Memory B cell (primary cell): ENCODE data around the gene ADGRE1.
"Not testable (repeated sequence)": the region's sequence is repeated elsewhere in the genome, so short reads cannot be mapped to it uniquely, and the experiment has no call there.

Experiments
- ATAC-seq: fragments of 150-1000 bp; cut with Tn5 transposase; 2 replicates; pipeline ENCODE4 v1.10.0; 2021; ENCODE audit warnings: low read depth, mild to moderate bottlenecking, moderate library complexity
- DNase-seq, 2 donors: peaks; one replicate each; pipeline ENCODE4 v3.0.0; 2022; ENCODE audit warnings: low spot score in 2 of 2
- H3K27ac Mint-ChIP-seq: one replicate; pipeline ENCODE4 v1.8.0; 2022; ENCODE audit warnings: mild to moderate bottlenecking, moderate library complexity, mixed read lengths
- H3K27me3 Mint-ChIP-seq: one replicate; pipeline ENCODE4 v1.8.0; 2022; ENCODE audit warnings: mixed read lengths
- H3K36me3 Mint-ChIP-seq: one replicate; pipeline ENCODE4 v1.8.0; 2022; ENCODE audit warnings: mild to moderate bottlenecking, mixed read lengths
- H3K4me1 Mint-ChIP-seq: one replicate; pipeline ENCODE4 v1.8.0; 2022; ENCODE audit warnings: mixed read lengths
- H3K4me3 Mint-ChIP-seq: one replicate; pipeline ENCODE4 v1.8.0; 2022; ENCODE audit warnings: mild to moderate bottlenecking, moderate library complexity, mixed read lengths
- H3K9me3 Mint-ChIP-seq: one replicate; pipeline ENCODE4 v1.8.0; 2022; ENCODE audit warnings: mixed read lengths

The ADGRE1 gene

DNA sequence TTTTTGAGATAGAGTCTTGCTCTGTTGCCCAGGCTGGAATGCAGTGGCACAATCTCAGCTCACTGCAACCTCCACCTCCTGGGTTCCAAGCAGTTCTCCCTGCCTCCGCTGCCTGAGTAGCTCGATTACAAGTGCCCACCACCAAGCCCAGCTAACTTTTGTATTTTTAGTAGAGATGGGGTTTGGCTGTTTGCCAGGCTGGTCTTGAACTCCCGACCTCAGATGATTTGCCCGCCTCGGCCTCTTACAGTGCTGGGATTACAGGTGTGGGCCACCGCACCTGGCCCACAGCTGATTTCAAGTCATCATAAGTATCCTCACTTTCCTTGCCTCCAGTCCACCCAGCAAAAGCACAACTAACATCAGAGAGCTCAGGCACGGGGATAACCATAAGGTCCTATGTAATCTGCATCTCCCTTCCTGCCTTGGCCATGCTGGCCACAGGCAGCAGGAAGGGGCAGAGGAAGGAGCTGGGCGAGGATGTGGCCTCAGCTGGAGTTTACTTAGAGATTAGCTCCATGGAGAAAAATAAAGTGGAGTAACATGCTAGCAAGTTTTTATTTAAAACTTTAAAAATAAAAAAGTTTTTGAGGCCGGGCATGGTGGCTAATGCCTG lies 22.9 kb upstream of the ADGRE1 start:
- Mint-ChIP-seq H3K27ac (no peak overlapping the region), H3K36me3 (no peaks in the 10 kb centered on the region), H3K4me3 (no peak overlapping the region), H3K9me3 (no peaks in the 10 kb centered on the region), H3K27me3 (peaks cover 10% of the 10 kb centered on the region), H3K4me1 (peaks cover 10% of the 10 kb centered on the region)
- DNase-seq (no peak), ATAC-seq (no peak)

DNA sequence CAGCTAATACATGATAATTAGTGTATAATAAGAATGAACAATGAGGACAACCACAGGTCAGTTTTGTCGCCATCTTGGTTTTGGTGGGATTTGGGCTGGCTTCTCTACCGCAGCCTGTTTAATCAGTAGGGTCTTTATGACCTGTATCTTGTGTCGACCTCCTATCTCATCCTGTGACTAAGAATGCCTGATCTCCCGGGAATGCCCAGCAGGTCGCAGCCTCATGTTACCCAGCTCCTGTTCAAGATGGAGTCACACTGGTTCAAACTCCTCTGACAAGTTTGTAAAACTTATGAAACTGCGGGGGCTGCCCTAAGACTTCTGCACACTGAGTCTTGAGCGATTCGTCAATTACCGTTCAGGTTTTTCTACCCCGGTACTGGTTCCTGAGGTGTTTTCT lies 21.5 kb upstream of the ADGRE1 start:
- peaks cover 10% of the 10 kb centered on the region for H3K4me1 Mint-ChIP-seq
- ATAC-seq (no peak), DNase-seq (no peak)
- H3K27ac Mint-ChIP-seq: no peak overlapping the region
- H3K9me3 Mint-ChIP-seq: no peaks in the 10 kb centered on the region
- H3K4me3 Mint-ChIP-seq: no peak overlapping the region
- no peaks in the 10 kb centered on the region for H3K36me3 Mint-ChIP-seq
- H3K27me3 Mint-ChIP-seq: peaks cover 10% of the 10 kb centered on the region

DNA sequence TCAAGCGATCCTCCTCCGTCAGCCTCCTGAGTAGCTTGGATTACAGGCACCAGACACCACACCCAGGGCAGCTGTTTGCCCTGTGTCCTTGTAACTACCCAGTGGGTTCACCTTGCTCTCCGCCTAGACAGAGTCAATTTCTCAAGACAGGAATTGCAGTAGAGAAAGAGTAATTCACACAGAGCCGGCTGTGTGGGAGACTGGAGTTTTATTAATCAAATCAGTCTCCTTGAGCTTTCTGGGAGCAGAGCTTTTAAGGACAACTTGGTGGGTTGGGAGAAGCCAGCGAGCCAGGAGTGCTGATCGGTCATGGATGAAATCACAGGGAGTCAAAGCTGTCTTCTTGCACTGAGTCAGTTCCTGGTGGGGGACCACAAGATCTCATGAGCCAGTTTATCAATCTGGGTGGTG lies 20.6 kb upstream of the ADGRE1 start:
- Mint-ChIP-seq H3K36me3 (peaks cover 2% of the 10 kb centered on the region), H3K4me3 (no peak overlapping the region), H3K4me1 (peaks cover 10% of the 10 kb centered on the region), H3K9me3 (no peaks in the 10 kb centered on the region), H3K27ac (no peak overlapping the region), H3K27me3 (peaks cover 10% of the 10 kb centered on the region)
- no peak for ATAC-seq
- no peak for DNase-seq

DNA sequence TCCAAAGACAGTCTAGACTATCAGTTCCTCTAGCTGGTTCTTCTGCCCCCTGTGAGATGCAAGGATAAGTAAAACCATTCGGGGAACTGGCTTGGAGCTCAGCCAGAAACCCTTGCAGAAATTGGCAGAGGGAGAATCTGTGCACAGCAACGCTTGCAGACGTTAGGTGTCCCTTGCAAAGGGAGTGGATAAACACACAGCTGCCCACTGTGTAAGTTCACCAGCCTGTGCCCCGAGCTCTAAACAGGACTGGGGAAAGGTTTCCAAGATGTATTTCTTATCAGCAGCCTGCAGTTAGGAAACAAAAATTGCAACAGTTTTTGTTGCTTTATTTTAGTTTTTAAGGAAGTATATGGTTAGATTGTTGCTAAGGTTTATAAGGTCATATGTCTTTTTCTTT lies 19.0 kb upstream of the ADGRE1 start:
- H3K9me3 Mint-ChIP-seq: no peaks in the 10 kb centered on the region
- no peak overlapping the region for H3K27ac Mint-ChIP-seq
- H3K4me1 Mint-ChIP-seq: peaks cover 3% of the 10 kb centered on the region
- H3K36me3 Mint-ChIP-seq: peaks cover 5% of the 10 kb centered on the region
- ATAC-seq: no peak
- H3K4me3 Mint-ChIP-seq: no peak overlapping the region
- peaks cover 12% of the 10 kb centered on the region for H3K27me3 Mint-ChIP-seq
- no peak for DNase-seq

DNA sequence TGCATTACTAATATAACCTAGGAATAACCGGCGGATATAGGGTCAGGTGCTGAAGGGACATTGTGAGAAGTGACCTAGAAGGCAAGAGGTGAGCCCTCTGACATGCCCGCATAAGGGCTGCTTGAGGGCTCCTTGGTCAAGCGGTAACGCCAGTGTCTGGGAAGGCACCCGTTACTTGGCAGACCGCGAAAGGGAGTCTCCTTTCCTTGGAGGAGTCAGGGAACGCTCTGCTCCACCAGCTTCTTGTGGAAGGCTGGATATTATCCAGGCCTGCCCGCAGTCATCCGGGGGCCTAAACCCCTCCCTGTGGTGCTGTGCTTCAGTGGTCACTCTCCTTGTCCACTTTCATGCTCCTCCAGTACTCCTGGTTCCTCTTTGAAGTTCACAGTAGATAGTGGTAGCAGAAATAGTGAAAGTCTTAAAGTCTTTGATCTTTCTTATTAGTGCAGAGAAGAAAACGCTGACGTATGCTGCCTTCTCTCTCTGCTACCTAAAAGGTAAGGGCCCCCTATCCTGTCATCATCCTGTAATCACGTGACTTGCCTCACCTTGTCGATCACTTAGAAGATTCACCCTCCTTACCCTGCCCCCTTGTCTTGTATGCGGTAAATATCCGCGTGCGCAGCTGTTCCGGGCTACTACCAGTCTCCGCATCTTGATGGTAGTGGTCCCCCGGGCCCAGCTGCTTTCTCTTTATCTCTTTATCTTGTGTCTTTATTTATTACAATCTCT lies 18.1 kb upstream of the ADGRE1 start:
- DNase-seq: not testable (repeated sequence)

DNA sequence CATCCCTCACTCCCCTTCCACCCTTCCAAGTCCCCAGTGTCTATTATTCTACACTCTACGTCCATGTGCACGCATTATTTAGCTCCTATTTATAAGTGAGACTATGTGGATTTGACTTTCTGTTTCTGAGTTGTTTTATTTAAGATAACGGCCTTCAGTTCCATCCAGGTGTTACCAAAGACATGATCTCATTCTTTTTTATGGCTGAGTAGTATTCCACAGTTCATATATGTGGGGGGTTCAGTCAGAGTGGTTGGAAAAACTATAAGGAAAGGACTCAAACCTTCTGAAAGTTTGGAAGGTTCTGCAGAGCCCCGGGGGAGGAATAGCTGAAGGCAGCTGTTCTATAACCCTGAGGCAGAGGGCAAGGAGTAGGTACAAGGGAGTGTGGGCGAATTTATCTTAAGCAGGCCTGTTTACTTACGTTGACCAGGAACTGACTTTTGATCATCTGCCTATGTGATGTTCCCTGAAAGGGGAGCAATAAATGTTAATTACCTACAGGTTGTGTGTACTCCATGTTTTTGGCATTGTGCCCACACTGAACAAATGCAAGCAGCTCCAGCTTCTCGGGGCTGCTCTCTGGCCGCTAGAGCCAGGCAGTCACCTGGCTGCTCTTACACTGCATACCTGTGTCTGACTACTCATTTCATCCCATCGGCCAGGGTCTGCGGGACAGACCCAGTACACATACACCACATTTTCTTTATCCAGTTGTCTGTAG lies 13.5 kb upstream of the ADGRE1 start:
- Mint-ChIP-seq H3K4me1 (no peaks in the 10 kb centered on the region), H3K9me3 (no peaks in the 10 kb centered on the region), H3K27me3 (peaks cover 15% of the 10 kb centered on the region), H3K27ac (no peak overlapping the region), H3K36me3 (peaks cover 7% of the 10 kb centered on the region), H3K4me3 (no peak overlapping the region)
- no peak for DNase-seq
- no peak for ATAC-seq

More for the DNA sequence above, 18.1 kb upstream of the ADGRE1 start:
- not testable (repeated sequence) for H3K4me1 Mint-ChIP-seq, H3K9me3 Mint-ChIP-seq, H3K36me3 Mint-ChIP-seq, H3K27ac Mint-ChIP-seq, H3K4me3 Mint-ChIP-seq, ATAC-seq
- peaks cover 11% of the 10 kb centered on the region for H3K27me3 Mint-ChIP-seq

DNA sequence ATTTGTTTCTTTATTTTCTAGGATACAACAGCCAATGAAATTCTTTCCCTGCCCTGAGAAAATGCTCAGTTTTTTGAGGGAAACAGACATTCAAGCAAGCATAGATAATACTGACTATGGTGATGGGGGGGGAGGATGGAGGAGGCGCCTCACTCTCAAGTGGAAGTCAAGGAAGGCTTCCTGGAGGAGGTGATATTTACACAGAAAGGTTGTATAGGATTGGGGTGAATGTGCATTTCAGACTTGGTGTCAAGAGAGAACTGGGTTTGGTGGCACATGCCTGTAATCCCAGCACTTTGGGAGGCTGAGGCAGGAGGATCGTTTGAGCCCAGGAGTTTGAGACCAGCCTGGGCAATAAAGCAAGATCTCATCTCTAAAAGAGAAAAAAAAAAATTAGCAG lies 12.2 kb upstream of the ADGRE1 start:
- peaks cover 7% of the 10 kb centered on the region for H3K36me3 Mint-ChIP-seq
- DNase-seq (no peak), ATAC-seq (no peak)
- H3K27ac Mint-ChIP-seq: no peak overlapping the region
- H3K9me3 Mint-ChIP-seq: peaks cover 3% of the 10 kb centered on the region
- no peaks in the 10 kb centered on the region for H3K4me1 Mint-ChIP-seq
- H3K4me3 Mint-ChIP-seq: no peak overlapping the region
- H3K27me3 Mint-ChIP-seq: peaks cover 18% of the 10 kb centered on the region

DNA sequence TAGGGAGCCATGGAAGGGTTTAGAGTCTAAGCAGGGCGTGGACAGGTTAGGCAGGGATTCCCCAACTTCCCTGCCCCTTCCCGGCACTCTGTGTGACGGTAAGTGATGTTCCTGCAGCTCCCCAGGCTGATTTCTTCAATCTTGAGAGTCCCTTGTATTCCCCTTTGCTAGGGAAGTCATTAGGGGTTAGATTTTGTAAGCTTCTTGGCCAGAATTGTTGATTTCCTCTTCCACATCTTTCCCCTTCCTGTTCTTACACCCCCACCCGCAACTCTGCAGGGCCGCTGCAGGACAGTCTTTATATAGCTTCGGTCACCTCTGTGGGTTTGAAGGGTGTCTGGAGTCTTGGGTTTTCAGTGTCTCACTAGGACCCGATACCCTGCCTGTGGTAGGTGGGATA lies 10.6 kb upstream of the ADGRE1 start:
- Mint-ChIP-seq H3K4me3 (no peak overlapping the region), H3K36me3 (peaks cover 4% of the 10 kb centered on the region), H3K4me1 (no peaks in the 10 kb centered on the region), H3K27me3 (peaks cover 22% of the 10 kb centered on the region), H3K27ac (no peak overlapping the region), H3K9me3 (peaks cover 3% of the 10 kb centered on the region)
- ATAC-seq (no peak), DNase-seq (no peak)

DNA sequence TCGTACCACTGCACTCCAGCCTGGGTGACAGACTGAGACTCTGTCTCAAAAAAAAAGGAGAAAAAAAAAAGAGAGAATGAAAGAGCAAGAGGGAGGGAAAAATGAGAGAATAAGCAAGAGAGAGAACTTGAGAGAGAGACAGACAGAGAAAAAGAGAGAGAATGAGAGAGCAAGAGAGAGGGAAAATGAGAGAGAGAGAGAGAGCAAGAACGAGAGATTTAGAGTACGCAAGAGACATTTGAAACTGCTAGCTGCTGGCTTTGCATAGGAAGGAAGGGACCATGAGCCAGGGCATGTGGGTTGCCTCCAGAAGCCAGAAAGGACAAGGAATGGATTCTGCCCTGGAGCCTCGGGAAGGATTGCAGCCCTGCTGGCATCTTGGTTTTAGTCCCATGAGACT lies 9.6 kb upstream of the ADGRE1 start:
- Mint-ChIP-seq H3K9me3 (peaks cover 3% of the 10 kb centered on the region), H3K4me1 (no peaks in the 10 kb centered on the region), H3K36me3 (peaks cover 2% of the 10 kb centered on the region), H3K27ac (no peak overlapping the region), H3K4me3 (no peak overlapping the region), H3K27me3 (peaks cover 20% of the 10 kb centered on the region)
- ATAC-seq (no peak), DNase-seq (no peak)

DNA sequence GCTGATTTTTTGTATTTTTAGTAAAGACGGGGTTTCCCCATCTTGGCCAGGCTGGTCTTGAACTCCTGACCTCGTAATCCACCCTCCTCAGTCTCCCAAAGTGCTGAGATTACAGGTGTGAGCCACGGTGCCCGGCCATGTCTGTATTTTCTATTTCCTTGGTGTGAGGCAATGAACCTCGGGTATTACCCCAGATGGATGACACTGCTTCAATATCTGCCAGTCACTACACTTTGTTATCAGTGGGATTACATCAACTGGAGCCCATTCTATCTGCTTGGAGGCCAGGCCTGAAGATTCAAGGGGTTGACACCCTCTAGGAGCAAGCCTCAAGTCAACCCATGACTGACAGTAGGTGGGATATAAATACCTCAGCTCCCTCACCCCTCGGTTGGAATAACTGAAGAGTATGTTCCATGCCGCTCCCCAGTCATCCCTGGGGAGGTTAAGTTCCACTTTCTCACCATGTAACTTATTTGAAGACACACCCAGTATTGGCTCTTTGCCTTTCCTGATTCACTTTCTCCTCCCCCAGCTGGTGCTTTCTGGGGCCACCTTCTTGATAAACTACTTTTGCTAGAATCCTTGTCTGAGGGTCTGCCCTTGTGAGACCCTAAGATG lies 992 bp upstream of the ADGRE1 start:
- H3K9me3 Mint-ChIP-seq: peaks cover 7% of the 10 kb centered on the region
- DNase-seq (no peak), ATAC-seq (no peak)
- H3K27ac Mint-ChIP-seq: no peak overlapping the region
- peaks cover 4% of the 10 kb centered on the region for H3K36me3 Mint-ChIP-seq
- peaks cover 10% of the 10 kb centered on the region for H3K27me3 Mint-ChIP-seq
- H3K4me3 Mint-ChIP-seq: no peak overlapping the region
- H3K4me1 Mint-ChIP-seq: peaks cover 2% of the 10 kb centered on the region

DNA sequence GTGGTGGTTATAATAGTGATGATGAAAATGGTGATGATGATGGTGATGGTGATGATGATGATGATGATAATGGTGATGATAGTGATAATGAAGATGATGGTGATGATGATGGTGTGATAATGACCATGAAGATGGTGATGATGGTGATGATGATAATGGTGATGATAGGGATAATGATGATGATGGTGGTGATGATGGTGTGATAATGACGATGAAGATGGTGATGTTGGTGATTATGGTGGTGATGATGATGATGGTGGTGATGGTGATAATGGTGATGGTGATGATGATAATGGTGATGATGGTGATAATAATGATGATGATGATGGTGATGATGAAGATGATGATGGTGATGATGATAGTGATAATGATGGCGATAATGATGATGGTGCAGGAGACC lies 1.6 kb downstream of the ADGRE1 start:
- Mint-ChIP-seq H3K4me3 (no peak overlapping the region), H3K9me3 (peaks cover 9% of the 10 kb centered on the region), H3K27ac (no peak overlapping the region), H3K4me1 (peaks cover 15% of the 10 kb centered on the region), H3K36me3 (peaks cover 4% of the 10 kb centered on the region), H3K27me3 (peaks cover 10% of the 10 kb centered on the region)
- DNase-seq (no peak), ATAC-seq (no peak)

DNA sequence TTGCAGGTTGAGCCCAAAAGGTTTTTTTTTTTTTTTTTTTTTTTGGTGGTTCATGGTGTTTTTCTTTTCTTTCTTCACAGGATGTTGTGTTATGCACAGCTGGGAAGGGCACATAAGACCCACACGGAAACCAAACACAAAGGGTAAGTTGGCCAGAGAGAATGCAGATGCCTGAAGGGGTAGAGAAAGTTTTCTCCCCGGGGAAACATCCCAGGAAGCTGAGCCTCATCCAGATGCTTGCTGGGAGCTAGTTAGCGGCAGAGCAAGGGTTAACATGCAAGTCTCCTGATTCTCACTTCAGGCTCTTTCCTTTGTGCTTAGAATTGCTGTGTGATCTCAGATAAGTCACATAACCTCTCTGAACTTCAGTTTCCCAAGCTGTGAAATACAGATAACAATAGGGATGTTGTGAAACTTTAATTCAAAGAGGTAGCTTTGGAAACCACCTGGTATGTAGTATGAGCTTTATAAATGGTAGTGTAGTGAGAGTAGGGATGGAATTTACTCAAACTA lies 3.1 kb downstream of the ADGRE1 start:
- Mint-ChIP-seq H3K36me3 (peaks cover 4% of the 10 kb centered on the region), H3K4me1 (peaks cover 15% of the 10 kb centered on the region), H3K4me3 (no peak overlapping the region), H3K9me3 (peaks cover 17% of the 10 kb centered on the region), H3K27me3 (peaks cover 21% of the 10 kb centered on the region), H3K27ac (no peak overlapping the region)
- ATAC-seq: no peak
- DNase-seq: no peak

DNA sequence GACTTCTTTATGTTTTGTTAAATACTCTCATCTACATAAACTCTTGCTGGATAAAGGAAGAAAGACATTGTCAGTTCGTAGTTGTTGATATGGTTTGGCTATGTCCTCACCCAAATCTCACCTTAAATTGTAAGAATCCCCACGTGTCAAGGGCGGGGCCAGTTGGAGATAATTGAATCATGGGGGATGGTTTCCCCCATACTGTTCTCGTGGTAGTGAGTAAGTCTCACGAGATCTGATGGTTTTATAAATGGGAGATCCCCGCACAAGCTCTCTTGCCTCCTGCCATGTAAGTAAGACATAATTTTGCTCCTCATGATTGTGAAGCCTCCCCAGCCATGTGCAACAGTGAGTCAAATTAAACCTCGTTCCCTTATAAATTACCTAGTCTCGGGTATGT lies 3.6 kb downstream of the ADGRE1 start:
- H3K9me3 Mint-ChIP-seq: peaks cover 17% of the 10 kb centered on the region
- H3K4me3 Mint-ChIP-seq: no peak overlapping the region
- peaks cover 22% of the 10 kb centered on the region for H3K27me3 Mint-ChIP-seq
- ATAC-seq: no peak
- H3K36me3 Mint-ChIP-seq: peaks cover 4% of the 10 kb centered on the region
- H3K4me1 Mint-ChIP-seq: peaks cover 15% of the 10 kb centered on the region
- no peak for DNase-seq
- no peak overlapping the region for H3K27ac Mint-ChIP-seq
